ENCODE measurements around the gene TPM4.
A peak's percentile ranks its signal among the peaks of the same experiment; 100 is the strongest.

TPM4 gene

GRCh38 chr19:16043156-16043757, 33.0 kb upstream of the TPM4 start:
- no peak for DNase-seq (ENCODE audit: low read depth)
- Histone ChIP-seq H3K4me3 (ENCODE audit: low read length) (no peak overlapping the region), H3K4me1 (ENCODE audit: control insufficient read depth, insufficient read depth, low read length) (peaks cover 19% of the 10 kb centered on the region), H3K27me3 (replicated peaks; ENCODE audit: control insufficient read depth, insufficient read depth, low read length) (no peaks in the 10 kb centered on the region), H3K36me3 (ENCODE audit: control insufficient read depth, insufficient read depth, low read length, severe bottlenecking) (no peaks in the 10 kb centered on the region), H3K9me3 (ENCODE audit: control insufficient read depth, low read length) (no peaks in the 10 kb centered on the region), H3K9ac (ENCODE audit: low read length) (no peak overlapping the region)

- Histone ChIP-seq H3K9ac (ENCODE audit: low read length) (no peak overlapping the region), H3K4me3 (ENCODE audit: low read length) (no peak overlapping the region), H3K9me3 (ENCODE audit: control insufficient read depth, low read length) (no peaks in the 10 kb centered on the region), H3K4me1 (ENCODE audit: control insufficient read depth, insufficient read depth, low read length) (peaks cover 19% of the 10 kb centered on the region), H3K27me3 (replicated peaks; ENCODE audit: control insufficient read depth, insufficient read depth, low read length) (no peaks in the 10 kb centered on the region), H3K36me3 (ENCODE audit: control insufficient read depth, insufficient read depth, low read length, severe bottlenecking) (no peaks in the 10 kb centered on the region)
- DNase-seq (ENCODE audit: low read depth), result no peak
Measured at GRCh38 chr19:16044746-16045145, 31.5 kb upstream of the TPM4 start.

GRCh38 chr19:16045171-16045570, 31.1 kb upstream of the TPM4 start:
- H3K36me3 ChIP-seq (ENCODE audit: control insufficient read depth, insufficient read depth, low read length, severe bottlenecking), result no peaks in the 10 kb centered on the region
- no peak overlapping the region for H3K9ac ChIP-seq (ENCODE audit: low read length)
- H3K4me3 ChIP-seq (ENCODE audit: low read length), result no peak overlapping the region
- no peaks in the 10 kb centered on the region for H3K27me3 ChIP-seq (replicated peaks; ENCODE audit: control insufficient read depth, insufficient read depth, low read length)
- H3K4me1 ChIP-seq (ENCODE audit: control insufficient read depth, insufficient read depth, low read length), result peaks cover 17% of the 10 kb centered on the region
- no peaks in the 10 kb centered on the region for H3K9me3 ChIP-seq (ENCODE audit: control insufficient read depth, low read length)
- DNase-seq (ENCODE audit: low read depth), result no peak

- Histone ChIP-seq H3K4me1 (ENCODE audit: control insufficient read depth, insufficient read depth, low read length) (peaks cover 9% of the 10 kb centered on the region), H3K36me3 (ENCODE audit: control insufficient read depth, insufficient read depth, low read length, severe bottlenecking) (no peaks in the 10 kb centered on the region), H3K27me3 (replicated peaks; ENCODE audit: control insufficient read depth, insufficient read depth, low read length) (no peaks in the 10 kb centered on the region), H3K9ac (ENCODE audit: low read length) (no peak overlapping the region), H3K9me3 (ENCODE audit: control insufficient read depth, low read length) (no peaks in the 10 kb centered on the region), H3K4me3 (ENCODE audit: low read length) (no peak overlapping the region)
- no peak for DNase-seq (ENCODE audit: low read depth)
Measured at GRCh38 chr19:16045893-16046292, 30.4 kb upstream of the TPM4 start.

- DNase-seq (ENCODE audit: low read depth), result no peak
- Histone ChIP-seq H3K4me3 (ENCODE audit: low read length) (no peak overlapping the region), H3K4me1 (ENCODE audit: control insufficient read depth, insufficient read depth, low read length) (no peaks in the 10 kb centered on the region), H3K27me3 (replicated peaks; ENCODE audit: control insufficient read depth, insufficient read depth, low read length) (peaks cover 3% of the 10 kb centered on the region), H3K9me3 (ENCODE audit: control insufficient read depth, low read length) (no peaks in the 10 kb centered on the region), H3K36me3 (ENCODE audit: control insufficient read depth, insufficient read depth, low read length, severe bottlenecking) (no peaks in the 10 kb centered on the region), H3K9ac (ENCODE audit: low read length) (no peak overlapping the region)
Measured at GRCh38 chr19:16048583-16048982, 27.7 kb upstream of the TPM4 start.

- H3K27me3 ChIP-seq (replicated peaks; ENCODE audit: control insufficient read depth, insufficient read depth, low read length), result peaks cover 3% of the 10 kb centered on the region
- H3K9ac ChIP-seq (ENCODE audit: low read length), result no peak overlapping the region
- H3K4me3 ChIP-seq (ENCODE audit: low read length), result no peak overlapping the region
- DNase-seq (ENCODE audit: low read depth), result no peak
- H3K9me3 ChIP-seq (ENCODE audit: control insufficient read depth, low read length), result peaks cover 16% of the 10 kb centered on the region
- no peaks in the 10 kb centered on the region for H3K36me3 ChIP-seq (ENCODE audit: control insufficient read depth, insufficient read depth, low read length, severe bottlenecking)
- H3K4me1 ChIP-seq (ENCODE audit: control insufficient read depth, insufficient read depth, low read length), result no peaks in the 10 kb centered on the region
Measured at GRCh38 chr19:16051254-16052025, 24.9 kb upstream of the TPM4 start.

- Histone ChIP-seq H3K4me3 (ENCODE audit: low read length) (no peak overlapping the region), H3K9me3 (ENCODE audit: control insufficient read depth, low read length) (peaks cover 23% of the 10 kb centered on the region), H3K36me3 (ENCODE audit: control insufficient read depth, insufficient read depth, low read length, severe bottlenecking) (no peaks in the 10 kb centered on the region), H3K27me3 (replicated peaks; ENCODE audit: control insufficient read depth, insufficient read depth, low read length) (peaks cover 3% of the 10 kb centered on the region), H3K9ac (ENCODE audit: low read length) (no peak overlapping the region), H3K4me1 (ENCODE audit: control insufficient read depth, insufficient read depth, low read length) (no peaks in the 10 kb centered on the region)
- DNase-seq (ENCODE audit: low read depth), result no peak
Measured at GRCh38 chr19:16052353-16052752, 23.9 kb upstream of the TPM4 start.

- H3K27me3 ChIP-seq (replicated peaks; ENCODE audit: control insufficient read depth, insufficient read depth, low read length), result no peaks in the 10 kb centered on the region
- no peaks in the 10 kb centered on the region for H3K4me1 ChIP-seq (ENCODE audit: control insufficient read depth, insufficient read depth, low read length)
- no peak overlapping the region for H3K9ac ChIP-seq (ENCODE audit: low read length)
- H3K36me3 ChIP-seq (ENCODE audit: control insufficient read depth, insufficient read depth, low read length, severe bottlenecking), result no peaks in the 10 kb centered on the region
- H3K9me3 ChIP-seq (ENCODE audit: control insufficient read depth, low read length), result peaks cover 28% of the 10 kb centered on the region
- no peak overlapping the region for H3K4me3 ChIP-seq (ENCODE audit: low read length)
- no peak for DNase-seq (ENCODE audit: low read depth)
Measured at GRCh38 chr19:16057062-16057461, 19.2 kb upstream of the TPM4 start.

- Histone ChIP-seq H3K36me3 (ENCODE audit: control insufficient read depth, insufficient read depth, low read length, severe bottlenecking) (no peaks in the 10 kb centered on the region), H3K9ac (ENCODE audit: low read length) (no peak overlapping the region), H3K4me1 (ENCODE audit: control insufficient read depth, insufficient read depth, low read length) (peaks cover 14% of the 10 kb centered on the region), H3K27me3 (replicated peaks; ENCODE audit: control insufficient read depth, insufficient read depth, low read length) (no peaks in the 10 kb centered on the region), H3K4me3 (ENCODE audit: low read length) (no peak overlapping the region), H3K9me3 (ENCODE audit: control insufficient read depth, low read length) (peaks cover 23% of the 10 kb centered on the region)
- no peak for DNase-seq (ENCODE audit: low read depth)
Measured at GRCh38 chr19:16060294-16060693, 16.0 kb upstream of the TPM4 start.

- H3K36me3 ChIP-seq (ENCODE audit: control insufficient read depth, insufficient read depth, low read length, severe bottlenecking), result no peaks in the 10 kb centered on the region
Measured at GRCh38 chr19:16061943-16062342, 14.4 kb upstream of the TPM4 start.

GRCh38 chr19:16062789-16063188, 13.5 kb upstream of the TPM4 start:
- Histone ChIP-seq H3K27me3 (replicated peaks; ENCODE audit: control insufficient read depth, insufficient read depth, low read length) (no peaks in the 10 kb centered on the region), H3K36me3 (ENCODE audit: control insufficient read depth, insufficient read depth, low read length, severe bottlenecking) (no peaks in the 10 kb centered on the region), H3K4me1 (ENCODE audit: control insufficient read depth, insufficient read depth, low read length) (peaks cover 36% of the 10 kb centered on the region), H3K9ac (ENCODE audit: low read length) (no peak overlapping the region), H3K9me3 (ENCODE audit: control insufficient read depth, low read length) (peaks cover 4% of the 10 kb centered on the region), H3K4me3 (ENCODE audit: low read length) (no peak overlapping the region)
- peak; percentile 48 for DNase-seq (ENCODE audit: low read depth)

More at GRCh38 chr19:16061943-16062342, 14.4 kb upstream of the TPM4 start:
- no peak overlapping the region for H3K4me3 ChIP-seq (ENCODE audit: low read length)
- peaks cover 30% of the 10 kb centered on the region for H3K4me1 ChIP-seq (ENCODE audit: control insufficient read depth, insufficient read depth, low read length)
- H3K9me3 ChIP-seq (ENCODE audit: control insufficient read depth, low read length), result peaks cover 10% of the 10 kb centered on the region
- DNase-seq (ENCODE audit: low read depth), result no peak
- no peaks in the 10 kb centered on the region for H3K27me3 ChIP-seq (replicated peaks; ENCODE audit: control insufficient read depth, insufficient read depth, low read length)
- H3K9ac ChIP-seq (ENCODE audit: low read length), result no peak overlapping the region

Data from adipocyte (in vitro differentiated cells).